Measurements from ENCODE around the gene ESPN.
"Not testable (repeated sequence)": the region's sequence is repeated elsewhere in the genome, so short reads cannot be mapped to it uniquely, and the experiment has no call there.

ESPN gene

DNA sequence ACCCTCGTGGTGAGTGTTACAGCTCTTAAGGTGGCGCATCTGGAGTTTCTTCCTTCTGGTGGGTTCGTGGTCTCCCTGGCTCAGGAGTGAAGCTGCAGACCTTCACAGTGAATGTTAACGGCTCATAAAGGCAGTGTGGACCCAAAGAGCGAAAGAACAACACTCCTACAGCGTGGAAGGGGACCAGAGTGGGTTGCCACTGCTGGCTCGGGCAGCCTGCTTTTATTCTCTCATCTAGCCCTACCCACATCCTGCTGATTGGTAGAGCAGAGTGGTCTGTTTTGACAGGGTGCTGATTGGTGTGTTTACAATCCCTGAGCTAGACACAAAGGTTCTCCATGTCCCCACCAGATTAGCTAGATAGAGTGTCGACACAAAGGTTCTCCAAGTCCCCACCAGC, 29.4 kb upstream of the ESPN start:
- H3K4me3 ChIP-seq (ENCODE audit: control insufficient read depth in 1 of 7, extremely low read depth in 1 of 7, insufficient read depth in 4 of 7, low read depth in 2 of 7, low read length in 6 of 7); H3K27me3 ChIP-seq (replicated peaks in 2 of 5; ENCODE audit: control insufficient read depth in 4 of 5, insufficient read depth in 5 of 5, low read length in 4 of 5); POLR2A ChIA-PET; H3K9me3 ChIP-seq (ENCODE audit: control extremely low read depth in 1 of 5, control insufficient read depth in 4 of 5, insufficient read depth in 2 of 5, low read depth in 1 of 5, low read length in 4 of 5); H3K27ac ChIP-seq (ENCODE audit: insufficient read depth in 1 of 2, low read depth in 1 of 2, low read length in 2 of 2, poor library complexity in 1 of 2, severe bottlenecking in 2 of 2); DNase-seq; H3K36me3 ChIP-seq (ENCODE audit: control insufficient read depth in 4 of 4, insufficient read depth in 4 of 4, low read length in 3 of 4): not testable (repeated sequence)
- WGBS (ENCODE audit: insufficient coverage), result 53% methylated on average over 3 of the region's 8 CpGs
- CTCF ChIA-PET, result interaction anchor here (0.9 to 4.4 kb wide), 4 partner anchors 20 to 46 kb away, joined by 3 to 30 read pairs (median 6); no protein-coding TSS in a partner anchor
- H3K4me1 ChIP-seq (ENCODE audit: control extremely low read depth in 1 of 4, control insufficient read depth in 4 of 4, insufficient read depth in 4 of 4, low read length in 3 of 4), result peaks cover 4 to 25% (median 22%) of the 10 kb centered on the region in 4 experiments

DNA sequence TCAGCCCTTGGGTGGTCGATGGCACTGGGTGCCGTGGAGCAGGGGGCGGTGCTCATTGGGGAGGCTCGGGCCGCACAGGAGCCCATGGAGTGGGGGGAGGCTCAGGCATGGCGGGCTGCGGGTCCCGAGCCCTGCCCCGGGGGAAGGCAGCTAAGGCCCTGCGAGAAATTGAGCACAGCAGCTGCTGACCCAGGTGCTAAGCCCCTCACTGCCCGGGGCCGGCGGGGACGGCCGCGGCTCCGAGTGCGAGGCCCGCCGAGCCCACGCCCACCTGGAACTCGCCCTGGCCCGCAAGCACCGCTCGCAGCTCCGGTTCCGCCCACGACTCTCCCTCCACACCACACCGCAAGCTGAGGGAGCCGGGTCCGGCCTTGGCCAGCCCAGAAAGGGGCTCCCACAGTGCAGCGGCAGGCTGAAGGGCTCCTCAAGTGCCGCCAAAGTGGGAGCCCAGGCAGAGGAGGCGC, 28.8 kb upstream of the ESPN start:
- H3K4me1 ChIP-seq (ENCODE audit: control extremely low read depth in 1 of 4, control insufficient read depth in 4 of 4, insufficient read depth in 4 of 4, low read length in 3 of 4), result peaks cover 4 to 25% (median 22%) of the 10 kb centered on the region in 4 experiments
- CTCF ChIA-PET, result interaction anchor here (0.9 to 4.4 kb wide), 4 partner anchors 20 to 47 kb away, joined by 3 to 30 read pairs (median 4); no protein-coding TSS in a partner anchor
- H3K36me3 ChIP-seq (ENCODE audit: control insufficient read depth in 4 of 4, insufficient read depth in 4 of 4, low read length in 3 of 4); POLR2A ChIA-PET; H3K27me3 ChIP-seq (replicated peaks in 2 of 5; ENCODE audit: control insufficient read depth in 4 of 5, insufficient read depth in 5 of 5, low read length in 4 of 5); H3K9me3 ChIP-seq (ENCODE audit: control extremely low read depth in 1 of 5, control insufficient read depth in 4 of 5, insufficient read depth in 2 of 5, low read depth in 1 of 5, low read length in 4 of 5); H3K27ac ChIP-seq (ENCODE audit: insufficient read depth in 1 of 2, low read depth in 1 of 2, low read length in 2 of 2, poor library complexity in 1 of 2, severe bottlenecking in 2 of 2); H3K4me3 ChIP-seq (ENCODE audit: control insufficient read depth in 1 of 7, extremely low read depth in 1 of 7, insufficient read depth in 4 of 7, low read depth in 2 of 7, low read length in 6 of 7); DNase-seq: not testable (repeated sequence)
- WGBS (ENCODE audit: insufficient coverage), result 98% methylated on average over 23 of the region's 34 CpGs

DNA sequence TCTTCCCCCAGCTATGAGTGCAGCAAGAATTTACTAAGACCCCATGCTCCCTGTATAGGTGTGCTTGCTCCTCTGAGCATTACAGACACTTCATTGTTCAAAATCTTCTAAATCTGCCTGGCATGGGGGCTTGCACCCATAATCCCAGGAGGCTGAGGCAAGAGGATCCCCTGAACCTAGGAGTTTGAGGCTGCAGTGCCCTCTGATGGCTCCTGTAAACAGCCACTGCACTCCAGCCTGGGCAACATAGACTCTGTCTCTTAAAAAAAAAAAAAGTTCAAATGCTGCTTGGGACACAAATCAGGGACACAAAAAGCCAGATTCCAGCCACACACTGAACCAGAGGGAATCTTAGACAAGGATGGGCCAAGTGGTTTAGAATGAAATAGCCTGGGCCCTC, 27.6 kb upstream of the ESPN start:
- DNase-seq, result no peak
- peaks cover 4 to 19% (median 17%) of the 10 kb centered on the region in 4 experiments for H3K4me1 ChIP-seq (ENCODE audit: control extremely low read depth in 1 of 4, control insufficient read depth in 4 of 4, insufficient read depth in 4 of 4, low read length in 3 of 4)
- CTCF ChIA-PET, result interaction anchor here (1.1 to 4.4 kb wide), 3 partner anchors 29 to 48 kb away, joined by 4 to 30 read pairs (median 4); no protein-coding TSS in a partner anchor
- POLR2A ChIA-PET, result no interaction called here
- H3K27me3 ChIP-seq (replicated peaks in 2 of 5; ENCODE audit: control insufficient read depth in 4 of 5, insufficient read depth in 5 of 5, low read length in 4 of 5), result no peaks in the 10 kb centered on the region
- no peaks in the 10 kb centered on the region for H3K9me3 ChIP-seq (ENCODE audit: control extremely low read depth in 1 of 5, control insufficient read depth in 4 of 5, insufficient read depth in 2 of 5, low read depth in 1 of 5, low read length in 4 of 5)
- H3K36me3 ChIP-seq (ENCODE audit: control insufficient read depth in 4 of 4, insufficient read depth in 4 of 4, low read length in 3 of 4), result no peaks in the 10 kb centered on the region
- no peak overlapping the region for H3K4me3 ChIP-seq (ENCODE audit: control insufficient read depth in 1 of 7, extremely low read depth in 1 of 7, insufficient read depth in 4 of 7, low read depth in 2 of 7, low read length in 6 of 7)
- H3K27ac ChIP-seq (ENCODE audit: insufficient read depth in 1 of 2, low read depth in 1 of 2, low read length in 2 of 2, poor library complexity in 1 of 2, severe bottlenecking in 2 of 2), result no peak overlapping the region

DNA sequence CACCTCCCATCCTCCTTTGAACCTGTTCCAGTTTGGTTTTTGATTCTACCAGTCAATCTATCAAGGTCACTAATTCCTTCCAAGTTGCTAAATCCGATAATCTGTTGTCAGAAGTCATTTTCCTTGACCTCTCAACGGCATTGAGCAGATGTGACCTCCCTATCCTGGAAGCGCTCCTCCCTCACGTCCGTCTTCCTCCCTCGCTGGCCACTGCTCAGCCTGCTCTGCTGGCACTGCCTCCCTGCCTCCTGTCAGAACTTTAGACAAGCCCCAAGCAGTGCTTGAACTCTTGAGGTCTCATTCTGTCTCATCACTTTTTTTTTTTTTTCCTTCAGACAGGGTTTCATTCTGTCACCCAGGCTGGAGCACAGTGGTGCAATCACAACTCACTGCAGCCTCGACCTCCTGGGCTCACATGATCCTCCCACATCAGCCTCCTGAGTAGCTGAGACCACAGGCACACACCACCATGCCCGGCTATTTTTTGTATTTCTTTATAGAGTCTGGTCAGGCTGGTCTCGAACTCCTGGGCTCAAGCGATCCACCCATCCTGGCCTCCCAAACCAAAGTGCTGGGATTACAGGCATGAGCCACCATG, 26.6 kb upstream of the ESPN start:
- no peak overlapping the region for H3K4me3 ChIP-seq (ENCODE audit: control insufficient read depth in 1 of 7, extremely low read depth in 1 of 7, insufficient read depth in 4 of 7, low read depth in 2 of 7, low read length in 6 of 7)
- no peaks in the 10 kb centered on the region for H3K27me3 ChIP-seq (replicated peaks in 2 of 5; ENCODE audit: control insufficient read depth in 4 of 5, insufficient read depth in 5 of 5, low read length in 4 of 5)
- CTCF ChIA-PET, result interaction anchor here (0.8 to 4.4 kb wide), 3 partner anchors 9 to 49 kb away, joined by 3 to 30 read pairs (median 6); no protein-coding TSS in a partner anchor
- 87% methylated on average over 8 of the region's 10 CpGs for WGBS (ENCODE audit: insufficient coverage)
- no peak overlapping the region for H3K27ac ChIP-seq (ENCODE audit: insufficient read depth in 1 of 2, low read depth in 1 of 2, low read length in 2 of 2, poor library complexity in 1 of 2, severe bottlenecking in 2 of 2)
- peaks cover 4 to 13% (median 8%) of the 10 kb centered on the region in 4 experiments for H3K4me1 ChIP-seq (ENCODE audit: control extremely low read depth in 1 of 4, control insufficient read depth in 4 of 4, insufficient read depth in 4 of 4, low read length in 3 of 4)
- POLR2A ChIA-PET, result no interaction called here
- H3K36me3 ChIP-seq (ENCODE audit: control insufficient read depth in 4 of 4, insufficient read depth in 4 of 4, low read length in 3 of 4), result no peaks in the 10 kb centered on the region
- DNase-seq, result no peak
- no peaks in the 10 kb centered on the region for H3K9me3 ChIP-seq (ENCODE audit: control extremely low read depth in 1 of 5, control insufficient read depth in 4 of 5, insufficient read depth in 2 of 5, low read depth in 1 of 5, low read length in 4 of 5)

DNA sequence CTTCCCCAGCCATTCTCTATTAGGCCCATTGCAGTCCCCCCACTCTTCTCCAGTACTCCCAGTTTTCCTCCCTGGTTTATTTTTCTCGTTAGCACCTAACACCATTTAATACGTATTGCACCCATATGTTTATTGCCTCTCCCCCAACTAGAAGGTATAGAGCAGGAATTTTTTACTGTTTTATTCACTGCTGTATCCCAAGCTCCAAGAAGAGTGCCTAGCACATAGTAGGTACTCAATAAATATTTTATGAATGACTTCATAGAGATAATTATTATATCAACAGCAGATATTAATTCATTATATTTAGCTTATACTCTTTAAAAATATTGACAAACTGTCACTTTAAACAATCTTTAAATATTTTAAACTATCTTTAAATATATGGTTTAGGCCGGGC, 25.3 kb upstream of the ESPN start:
- ChIA-PET POLR2A (no interaction called here), CTCF (interaction anchor here (0.8 to 1.9 kb wide), 7 partner anchors 14 to 120 kb away, joined by 3 to 9 read pairs (median 3); no protein-coding TSS in a partner anchor)
- no peak overlapping the region for H3K27ac ChIP-seq (ENCODE audit: insufficient read depth in 1 of 2, low read depth in 1 of 2, low read length in 2 of 2, poor library complexity in 1 of 2, severe bottlenecking in 2 of 2)
- H3K4me3 ChIP-seq (ENCODE audit: control insufficient read depth in 1 of 7, extremely low read depth in 1 of 7, insufficient read depth in 4 of 7, low read depth in 2 of 7, low read length in 6 of 7), result no peak overlapping the region
- no peaks in the 10 kb centered on the region for H3K36me3 ChIP-seq (ENCODE audit: control insufficient read depth in 4 of 4, insufficient read depth in 4 of 4, low read length in 3 of 4)
- peaks cover under 1 to 8% (median 3%) of the 10 kb centered on the region in 4 experiments for H3K4me1 ChIP-seq (ENCODE audit: control extremely low read depth in 1 of 4, control insufficient read depth in 4 of 4, insufficient read depth in 4 of 4, low read length in 3 of 4)
- H3K9me3 ChIP-seq (ENCODE audit: control extremely low read depth in 1 of 5, control insufficient read depth in 4 of 5, insufficient read depth in 2 of 5, low read depth in 1 of 5, low read length in 4 of 5), result no peaks in the 10 kb centered on the region
- H3K27me3 ChIP-seq (replicated peaks in 2 of 5; ENCODE audit: control insufficient read depth in 4 of 5, insufficient read depth in 5 of 5, low read length in 4 of 5), result no peaks in the 10 kb centered on the region
- no CpG with 5 or more reads among the region's 3 CpGs for WGBS (ENCODE audit: insufficient coverage)
- no peak for DNase-seq

DNA sequence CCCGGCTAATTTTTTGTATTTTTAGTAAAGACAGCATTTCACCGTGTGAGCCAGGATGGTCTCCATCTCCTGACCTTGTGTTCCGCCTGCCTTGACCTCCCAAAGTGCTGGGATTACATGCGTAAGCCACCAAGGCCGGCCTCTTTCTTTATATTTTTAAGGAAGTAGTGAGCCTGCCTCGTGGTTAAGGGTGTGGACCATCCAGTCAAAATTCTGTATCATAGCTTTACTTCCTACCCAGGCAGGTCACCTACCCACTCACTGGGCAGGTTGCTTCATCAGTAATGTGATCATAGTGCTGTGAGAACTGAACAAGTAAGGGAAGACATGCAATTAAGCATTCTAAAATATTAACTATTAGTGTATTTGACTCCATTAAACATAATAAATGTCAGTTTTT, 22.9 kb upstream of the ESPN start:
- peaks cover 0 to 9% (median 3%) of the 10 kb centered on the region in 5 experiments for H3K27me3 ChIP-seq (replicated peaks in 2 of 5; ENCODE audit: control insufficient read depth in 4 of 5, insufficient read depth in 5 of 5, low read length in 4 of 5)
- no peak overlapping the region for H3K4me3 ChIP-seq (ENCODE audit: control insufficient read depth in 1 of 7, extremely low read depth in 1 of 7, insufficient read depth in 4 of 7, low read depth in 2 of 7, low read length in 6 of 7)
- H3K36me3 ChIP-seq (ENCODE audit: control insufficient read depth in 4 of 4, insufficient read depth in 4 of 4, low read length in 3 of 4), result no peaks in the 10 kb centered on the region
- DNase-seq, result peak in 2 of 3 donors; percentile 51 to 59
- H3K27ac ChIP-seq (ENCODE audit: insufficient read depth in 1 of 2, low read depth in 1 of 2, low read length in 2 of 2, poor library complexity in 1 of 2, severe bottlenecking in 2 of 2), result no peak overlapping the region
- POLR2A ChIA-PET, result interaction anchor here (0.5 to 1.3 kb wide), 3 partner anchors 10 to 53 kb away, joined by 3 to 8 read pairs (median 3); no protein-coding TSS in a partner anchor
- H3K4me1 ChIP-seq (ENCODE audit: control extremely low read depth in 1 of 4, control insufficient read depth in 4 of 4, insufficient read depth in 4 of 4, low read length in 3 of 4), result no peaks in the 10 kb centered on the region
- no peaks in the 10 kb centered on the region for H3K9me3 ChIP-seq (ENCODE audit: control extremely low read depth in 1 of 5, control insufficient read depth in 4 of 5, insufficient read depth in 2 of 5, low read depth in 1 of 5, low read length in 4 of 5)
- WGBS (ENCODE audit: insufficient coverage), result 93% methylated on average over 3 of the region's 6 CpGs
- CTCF ChIA-PET, result interaction anchor here (1.0 to 10.7 kb wide), 7 partner anchors 17 to 58 kb away, joined by 3 to 81 read pairs (median 8); partner anchors contain the start of gene HES2

DNA sequence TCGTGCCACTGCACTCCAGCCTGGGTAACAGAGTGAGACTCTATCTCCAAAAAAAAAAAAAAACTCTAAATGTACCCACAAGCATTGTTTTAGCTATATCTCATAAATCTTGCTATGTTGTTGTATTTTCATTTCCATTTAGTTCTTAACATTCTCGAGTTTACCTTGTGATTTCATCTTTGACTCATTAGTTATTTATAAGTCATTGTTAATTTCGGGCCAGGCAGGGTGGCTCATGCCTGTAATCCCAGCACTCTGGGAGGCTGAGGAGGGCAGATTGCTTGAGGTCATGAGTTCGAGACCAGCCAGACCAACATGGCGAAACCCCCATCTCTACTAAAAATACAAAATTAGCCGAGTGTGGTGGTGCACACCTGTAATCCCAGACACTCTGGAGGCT, 16.6 kb upstream of the ESPN start:
- Histone ChIP-seq H3K9me3 (ENCODE audit: control extremely low read depth in 1 of 5, control insufficient read depth in 4 of 5, insufficient read depth in 2 of 5, low read depth in 1 of 5, low read length in 4 of 5) (no peaks in the 10 kb centered on the region), H3K4me3 (ENCODE audit: control insufficient read depth in 1 of 7, extremely low read depth in 1 of 7, insufficient read depth in 4 of 7, low read depth in 2 of 7, low read length in 6 of 7) (no peak overlapping the region), H3K27ac (ENCODE audit: insufficient read depth in 1 of 2, low read depth in 1 of 2, low read length in 2 of 2, poor library complexity in 1 of 2, severe bottlenecking in 2 of 2) (no peak overlapping the region), H3K36me3 (ENCODE audit: control insufficient read depth in 4 of 4, insufficient read depth in 4 of 4, low read length in 3 of 4) (no peaks in the 10 kb centered on the region), H3K4me1 (ENCODE audit: control extremely low read depth in 1 of 4, control insufficient read depth in 4 of 4, insufficient read depth in 4 of 4, low read length in 3 of 4) (no peaks in the 10 kb centered on the region), H3K27me3 (replicated peaks in 2 of 5; ENCODE audit: control insufficient read depth in 4 of 5, insufficient read depth in 5 of 5, low read length in 4 of 5) (peaks cover 0 to 12% (median 4%) of the 10 kb centered on the region in 5 experiments)
- no peak for DNase-seq
- CTCF ChIA-PET, result interaction anchor here (0.7 to 10.7 kb wide), 7 partner anchors 10 to 63 kb away, joined by 3 to 81 read pairs (median 8); partner anchors contain the start of gene HES2
- POLR2A ChIA-PET, result interaction anchor here (0.7 kb wide), 1 partner anchor 25 kb away, joined by 6 read pairs; no protein-coding TSS in a partner anchor
- 100% methylated on average over 3 of the region's 6 CpGs for WGBS (ENCODE audit: insufficient coverage)

Measured in common myeloid progenitor, CD34-positive (primary cell).